Epithelial cell of proximal tubule (primary cell): ENCODE measurements around the gene TENM3. TPM values are rescaled to one million over a fixed set of nuclear protein-coding genes. Genes with fewer than 3 reads are reported as not detected.
"Not testable (repeated sequence)": the region's sequence is repeated elsewhere in the genome, so short reads cannot be mapped to it uniquely, and the experiment has no call there.

Source experiments
- DNase-seq: peaks from one replicate; pipeline ENCODE4 v3.0.0-alpha.2; 2011; ENCODE audit warnings: low read depth
- H3K4me3 ChIP-seq: 2 replicates; pipeline ENCODE4 v1.5.1; 2011; ENCODE audit warnings: low read depth, mild to moderate bottlenecking, low read length
- CTCF ChIP-seq: conservative IDR thresholded peaks from 2 replicates; pipeline ENCODE4 v1.5.1; 2012; ENCODE audit warnings: low read depth, mild to moderate bottlenecking, low read length
- total RNA-seq: library from RNA; depleted of rRNA; stranded (reverse); fragments of >200 nt; gene quantifications from 2 replicates; pipeline ENCODE4 v1.2.3, GENCODE V29; 2015

TENM3 gene
- total RNA-seq, 1 donor from 2014 or later: 2.4 TPM

GRCh38 chr4:182233310-182234090 lies 9.7 kb upstream of the TENM3 start:
- no peak overlapping the region for H3K4me3 ChIP-seq
- no peak for TF ChIP-seq CTCF
- DNase-seq: no peak

DNA sequence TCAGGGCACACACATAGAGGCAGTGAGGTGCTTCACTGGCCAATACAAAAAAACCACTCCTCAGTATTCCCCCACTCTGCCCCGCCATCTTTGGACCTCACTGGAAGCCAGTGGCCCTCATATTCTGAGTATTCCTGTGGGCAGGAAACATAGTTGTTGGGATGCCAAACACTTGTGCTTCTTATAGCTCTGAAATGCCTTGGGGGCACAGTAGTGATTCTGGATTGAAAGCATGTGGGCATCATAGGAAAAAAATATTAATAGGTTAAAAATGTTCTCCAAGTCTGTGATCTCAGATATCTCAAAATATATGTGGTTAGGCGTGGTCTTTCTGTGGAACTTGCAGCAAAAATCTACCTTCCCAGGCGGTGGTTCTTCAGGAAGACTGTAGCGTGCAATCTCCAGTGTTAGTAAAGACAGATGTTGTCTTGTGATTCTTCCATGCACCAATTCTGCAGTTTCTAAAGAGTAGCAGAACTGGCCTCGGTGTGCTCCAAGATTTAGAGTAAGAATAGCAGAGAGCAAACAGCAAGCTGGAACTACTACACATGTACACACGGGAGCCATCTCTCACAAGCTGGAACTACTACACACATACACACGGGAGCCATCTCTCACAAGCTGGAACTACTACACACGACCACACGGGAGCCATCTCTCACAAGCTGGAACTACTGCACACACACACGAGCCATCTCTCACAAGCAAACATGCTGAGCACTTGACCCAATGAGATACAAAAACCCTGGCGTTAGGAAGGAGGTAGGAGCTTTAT lies 8.0 kb upstream of the TENM3 start:
- TF ChIP-seq CTCF: no peak
- H3K4me3 ChIP-seq: no peak overlapping the region
- DNase-seq: no peak

- no peak for DNase-seq
- no peak overlapping the region for H3K4me3 ChIP-seq
- no peak for TF ChIP-seq CTCF
These were observed 7.0 kb upstream of the TENM3 start for GRCh38 chr4:182236186-182236585.

DNA sequence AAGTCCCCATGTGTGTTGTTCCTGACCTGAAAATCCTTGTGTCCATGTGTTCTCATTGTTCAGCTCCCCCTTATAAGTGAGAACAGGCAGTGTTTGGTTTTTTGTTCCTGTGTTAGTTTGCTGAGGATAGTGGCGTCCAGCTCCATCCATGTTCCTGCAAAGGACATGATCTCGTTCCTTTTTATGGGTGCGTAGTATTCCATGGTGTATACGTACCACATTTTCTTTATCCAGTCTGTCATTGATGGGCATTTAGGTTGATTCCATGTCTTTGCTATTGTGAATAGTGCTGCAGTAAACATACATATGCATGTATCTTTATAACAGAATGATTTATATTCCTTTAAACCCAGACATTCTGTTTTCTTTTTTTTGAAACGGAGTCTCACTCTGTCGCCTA lies 6.2 kb upstream of the TENM3 start:
- H3K4me3 ChIP-seq, DNase-seq: not testable (repeated sequence)

DNA sequence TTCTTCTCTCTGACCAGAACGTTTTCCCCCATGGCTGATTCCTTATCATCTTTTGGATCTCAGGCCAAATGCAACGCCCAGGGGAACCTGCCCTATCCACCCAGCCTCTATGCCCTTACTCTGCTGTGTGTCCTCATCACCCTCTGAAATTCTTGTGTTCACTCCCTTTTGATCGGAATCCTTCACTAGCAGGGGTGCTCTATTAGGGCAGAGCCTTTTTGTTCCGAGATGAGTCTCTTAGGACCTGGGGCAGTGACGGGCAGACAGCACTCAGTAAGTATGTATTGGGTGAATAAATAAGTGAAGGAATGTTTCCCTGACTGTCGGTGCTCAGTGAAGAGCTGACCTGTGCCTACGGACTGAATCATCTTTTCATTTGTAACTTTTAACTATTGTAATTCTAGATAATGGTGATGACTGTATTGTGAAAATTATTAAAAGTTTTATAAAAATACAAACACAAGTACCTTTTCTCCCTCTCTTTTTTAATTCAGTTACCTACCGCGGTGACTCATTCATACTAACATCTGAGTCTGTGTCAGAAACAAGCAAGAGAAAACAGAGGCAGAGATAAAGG lies 4.8 kb upstream of the TENM3 start:
- TF ChIP-seq CTCF: no peak
- DNase-seq: no peak
- H3K4me3 ChIP-seq: no peak overlapping the region

GRCh38 chr4:182240161-182241130 lies 2.8 kb upstream of the TENM3 start:
- DNase-seq: no peak
- TF ChIP-seq CTCF: no peak
- no peak overlapping the region for H3K4me3 ChIP-seq

- not testable (repeated sequence) for H3K4me3 ChIP-seq, DNase-seq
These were observed 942 bp upstream of the TENM3 start for GRCh38 chr4:182242260-182242659.
